Endometrial microvascular endothelial cells (primary cell): ENCODE data around the gene PDX1. TPM values are rescaled to one million over a fixed set of nuclear protein-coding genes. Genes with fewer than 3 reads are reported as not detected.

Experiments used
- in situ Hi-C: cut with HindIII; loops from 2 replicates; pipeline ENCODE4 v1.10.0; 2017; ENCODE audit warnings: low sequenced_read_pairs, low pct_unique_long_range_greater_than_20kb; ENCODE audit errors: inconsistent ontology term
- total RNA-seq: library from RNA; depleted of rRNA; stranded (reverse); fragments of >200 nt; gene quantifications from one replicate; pipeline ENCODE4 v1.2.3, GENCODE V29; 2015; ENCODE audit errors: inconsistent ontology term

PDX1 gene
- not detected for total RNA-seq

DNA sequence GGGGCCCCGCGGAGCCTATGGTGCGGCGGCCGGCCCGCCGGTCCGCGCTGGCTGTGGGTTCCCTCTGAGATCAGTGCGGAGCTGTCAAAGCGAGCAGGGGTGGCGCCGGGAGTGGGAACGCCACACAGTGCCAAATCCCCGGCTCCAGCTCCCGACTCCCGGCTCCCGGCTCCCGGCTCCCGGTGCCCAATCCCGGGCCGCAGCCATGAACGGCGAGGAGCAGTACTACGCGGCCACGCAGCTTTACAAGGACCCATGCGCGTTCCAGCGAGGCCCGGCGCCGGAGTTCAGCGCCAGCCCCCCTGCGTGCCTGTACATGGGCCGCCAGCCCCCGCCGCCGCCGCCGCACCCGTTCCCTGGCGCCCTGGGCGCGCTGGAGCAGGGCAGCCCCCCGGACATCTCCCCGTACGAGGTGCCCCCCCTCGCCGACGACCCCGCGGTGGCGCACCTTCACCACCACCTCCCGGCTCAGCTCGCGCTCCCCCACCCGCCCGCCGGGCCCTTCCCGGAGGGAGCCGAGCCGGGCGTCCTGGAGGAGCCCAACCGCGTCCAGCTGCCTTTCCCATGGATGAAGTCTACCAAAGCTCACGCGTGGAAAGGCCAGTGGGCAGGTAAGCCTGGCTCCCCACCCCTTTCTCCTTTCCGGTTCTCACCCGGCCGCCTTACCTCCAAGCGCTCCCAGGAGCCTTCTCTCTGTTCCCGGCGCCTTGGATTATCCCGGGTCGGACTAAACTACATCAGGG, at the start of gene PDX1:
Gene PDX1 (plus strand): TSS at position 67 of the 743 bp plus-strand sequence. CDS start 139 bp downstream, at position 206.
- in situ Hi-C loops: no loop called here

DNA sequence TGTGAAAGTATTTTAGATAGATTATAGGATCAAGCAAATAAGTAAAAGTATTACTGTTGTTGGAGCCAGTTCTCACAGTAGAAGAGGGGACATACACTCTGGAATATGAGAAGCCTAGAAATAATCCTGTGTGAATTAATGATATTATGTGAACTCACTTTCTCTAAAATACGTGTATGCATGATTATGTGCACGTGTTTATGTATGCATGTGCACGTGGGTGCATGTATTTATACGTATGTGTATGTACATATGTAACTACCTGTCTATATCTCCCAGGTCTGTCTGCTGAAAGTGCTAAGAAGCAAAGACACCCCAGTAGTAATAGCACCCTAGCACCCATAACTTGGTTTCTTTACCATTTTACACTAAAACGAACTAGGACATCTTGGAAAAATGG, 41.5 kb upstream of the PDX1 start:
- in situ Hi-C loops: no loop called here

DNA sequence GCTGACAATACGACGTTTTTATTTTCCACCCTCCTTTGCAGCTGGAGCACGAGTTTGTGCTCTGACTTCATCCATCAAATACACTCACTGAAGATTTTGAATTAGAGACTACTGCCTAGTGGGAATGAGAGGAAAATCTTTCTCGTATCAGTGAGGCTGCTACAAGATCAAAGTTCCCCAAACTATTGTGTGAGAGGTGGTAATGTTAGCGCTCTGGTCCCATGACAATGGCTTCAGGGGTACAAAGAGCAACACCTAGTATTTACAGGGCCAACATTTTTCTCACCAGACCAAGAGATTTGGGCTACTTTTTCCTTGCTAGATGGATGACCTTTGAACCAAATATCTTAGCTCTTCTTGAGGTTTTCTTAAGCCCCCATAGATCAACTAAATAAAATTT, 30.3 kb upstream of the PDX1 start:
- in situ Hi-C loops: no loop called here

DNA sequence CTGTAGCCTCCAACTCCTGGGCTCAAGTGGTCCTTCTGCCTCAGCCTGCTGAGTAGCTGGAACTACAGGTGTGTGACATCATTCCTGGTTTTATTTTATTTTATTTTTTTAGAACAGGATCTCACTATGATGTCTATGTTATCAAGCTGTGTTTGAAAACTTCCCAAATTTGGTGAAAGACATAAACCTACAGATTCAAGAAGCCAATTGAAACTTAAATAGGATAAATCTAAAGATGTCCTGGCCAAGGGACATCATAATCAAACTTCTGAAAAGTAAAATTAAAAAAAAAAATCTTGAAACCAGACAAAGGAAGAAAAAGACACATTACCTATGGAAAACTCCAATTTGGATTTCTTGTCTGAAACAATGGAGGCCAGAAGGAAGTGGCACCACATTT, 23.1 kb upstream of the PDX1 start:
- in situ Hi-C loops: no loop called here

DNA sequence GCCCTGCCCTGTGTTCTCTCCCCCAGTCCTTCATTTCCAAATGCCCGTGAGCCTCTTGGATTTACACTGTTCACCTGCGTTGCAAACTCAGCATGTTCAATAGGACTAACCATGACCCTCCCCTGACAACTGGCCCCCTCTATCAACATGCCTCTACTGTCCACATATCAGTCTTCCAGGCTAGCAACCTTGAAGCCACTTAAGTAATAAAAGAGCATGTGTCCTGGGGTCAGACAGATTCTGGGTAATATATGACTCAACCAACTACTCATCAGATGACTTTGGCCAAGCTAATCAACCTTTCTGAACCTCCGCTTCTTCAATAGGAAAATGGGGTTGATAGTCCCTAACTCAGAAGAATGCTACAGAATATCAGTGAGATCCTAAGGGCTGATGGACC, 15.1 kb upstream of the PDX1 start:
- in situ Hi-C loops: no loop called here

DNA sequence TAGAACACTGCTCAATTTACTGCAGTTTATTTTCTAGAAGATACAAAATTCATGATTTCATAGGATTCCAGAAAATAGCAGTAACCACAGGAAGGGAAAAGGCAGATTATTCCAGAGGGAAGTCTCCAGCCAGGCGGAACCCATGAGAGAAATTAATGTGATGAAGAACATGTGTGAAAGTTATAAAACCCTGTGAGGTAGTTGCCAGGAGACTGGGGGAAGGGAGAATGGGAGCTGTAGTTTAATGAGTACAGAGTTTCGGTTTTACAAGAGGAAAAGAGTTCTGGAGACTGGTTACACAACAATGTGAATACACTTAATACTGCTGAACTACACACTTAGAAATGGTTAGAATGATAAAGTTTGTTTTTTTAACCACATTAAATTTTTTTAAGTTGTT, 14.2 kb upstream of the PDX1 start:
- in situ Hi-C loops: no loop called here

DNA sequence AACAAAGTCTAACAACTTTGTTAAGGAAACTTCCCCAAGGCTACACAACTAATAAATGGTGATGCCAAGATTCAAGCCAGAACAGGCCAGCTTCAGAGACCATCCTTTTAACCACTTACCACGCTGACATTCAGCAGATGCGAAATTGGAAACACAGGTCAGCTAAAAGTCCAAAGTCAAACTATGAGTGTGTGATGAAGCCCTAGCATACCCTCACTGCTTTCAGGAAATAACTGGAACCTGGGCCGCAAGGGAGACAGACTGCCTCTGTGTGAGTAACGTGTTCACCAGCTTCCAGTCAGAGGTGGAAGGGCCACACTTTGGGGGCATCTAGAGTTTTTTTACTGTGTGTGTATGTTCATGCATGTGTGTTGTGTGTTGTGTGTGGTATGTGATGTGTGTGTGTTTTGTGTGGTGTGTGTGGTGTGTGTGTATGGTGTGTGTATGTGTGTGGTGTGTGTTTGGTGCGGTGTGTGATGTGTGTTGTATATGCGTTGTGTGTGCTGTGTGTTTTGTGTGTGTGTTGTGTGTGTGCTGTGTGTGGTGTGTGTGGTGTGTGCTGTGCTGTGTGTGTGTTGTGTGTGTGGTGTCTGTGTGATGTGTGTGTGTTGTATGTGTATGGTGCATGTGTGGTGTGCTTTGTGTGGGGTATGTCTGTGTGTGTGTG, 12.5 kb upstream of the PDX1 start:
- in situ Hi-C loops: no loop called here

DNA sequence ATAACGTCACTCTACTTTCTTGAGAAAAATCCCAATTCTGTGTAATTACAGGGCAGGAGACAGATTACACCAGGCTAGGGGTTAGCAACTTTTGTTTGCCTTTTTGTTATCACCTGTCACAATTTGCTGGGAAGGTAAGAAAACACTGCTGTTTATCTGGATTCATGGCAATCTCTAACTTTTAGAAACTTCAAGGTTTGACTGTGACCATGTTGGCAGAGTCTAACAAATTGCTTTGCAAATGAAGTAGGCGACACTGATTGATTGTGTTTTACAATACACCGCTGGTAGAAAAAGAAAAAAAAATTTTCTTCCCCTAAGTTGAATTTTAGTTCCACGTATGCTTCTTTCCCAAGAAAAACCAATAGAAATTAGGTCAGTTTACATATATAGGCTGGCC, 10.4 kb upstream of the PDX1 start:
- in situ Hi-C loops: no loop called here

DNA sequence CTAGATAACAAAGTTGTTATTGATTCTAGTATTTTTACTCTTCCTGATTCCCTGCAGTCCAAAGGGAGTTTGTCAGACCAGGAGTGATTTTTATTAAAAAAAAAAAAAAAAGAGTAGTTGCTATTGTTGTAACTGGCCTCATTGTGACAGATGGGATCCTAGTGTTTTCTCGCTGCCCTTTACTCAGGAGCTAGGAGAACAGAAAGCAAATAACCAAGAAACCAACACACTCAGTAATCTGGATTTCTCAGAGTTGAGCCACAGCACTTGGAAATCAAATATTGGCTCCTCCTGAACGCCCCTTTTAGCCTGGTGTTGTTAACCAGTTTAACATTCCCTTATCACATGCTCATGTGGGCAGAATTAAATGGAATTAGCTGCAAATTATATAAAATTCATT, 8.3 kb upstream of the PDX1 start:
- in situ Hi-C loops: no loop called here

DNA sequence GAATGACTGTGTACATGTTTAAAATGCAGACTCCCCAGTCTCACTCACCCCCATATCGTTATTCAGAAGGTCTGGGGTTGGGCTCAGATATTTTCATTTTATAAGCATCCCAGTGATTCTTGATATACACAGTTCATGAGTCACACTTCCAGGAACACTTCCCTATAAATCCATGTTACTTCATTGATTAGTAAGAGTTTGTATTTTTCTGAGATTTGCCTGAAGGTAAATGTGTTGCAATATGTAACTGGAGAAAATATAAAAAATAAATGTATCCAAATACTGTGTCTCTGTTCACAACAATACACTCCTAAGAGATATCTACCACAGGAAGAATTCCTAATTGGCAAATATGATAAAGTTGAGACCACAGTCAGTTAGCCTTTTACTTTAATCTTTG, 6.6 kb upstream of the PDX1 start:
- in situ Hi-C loops: no loop called here

DNA sequence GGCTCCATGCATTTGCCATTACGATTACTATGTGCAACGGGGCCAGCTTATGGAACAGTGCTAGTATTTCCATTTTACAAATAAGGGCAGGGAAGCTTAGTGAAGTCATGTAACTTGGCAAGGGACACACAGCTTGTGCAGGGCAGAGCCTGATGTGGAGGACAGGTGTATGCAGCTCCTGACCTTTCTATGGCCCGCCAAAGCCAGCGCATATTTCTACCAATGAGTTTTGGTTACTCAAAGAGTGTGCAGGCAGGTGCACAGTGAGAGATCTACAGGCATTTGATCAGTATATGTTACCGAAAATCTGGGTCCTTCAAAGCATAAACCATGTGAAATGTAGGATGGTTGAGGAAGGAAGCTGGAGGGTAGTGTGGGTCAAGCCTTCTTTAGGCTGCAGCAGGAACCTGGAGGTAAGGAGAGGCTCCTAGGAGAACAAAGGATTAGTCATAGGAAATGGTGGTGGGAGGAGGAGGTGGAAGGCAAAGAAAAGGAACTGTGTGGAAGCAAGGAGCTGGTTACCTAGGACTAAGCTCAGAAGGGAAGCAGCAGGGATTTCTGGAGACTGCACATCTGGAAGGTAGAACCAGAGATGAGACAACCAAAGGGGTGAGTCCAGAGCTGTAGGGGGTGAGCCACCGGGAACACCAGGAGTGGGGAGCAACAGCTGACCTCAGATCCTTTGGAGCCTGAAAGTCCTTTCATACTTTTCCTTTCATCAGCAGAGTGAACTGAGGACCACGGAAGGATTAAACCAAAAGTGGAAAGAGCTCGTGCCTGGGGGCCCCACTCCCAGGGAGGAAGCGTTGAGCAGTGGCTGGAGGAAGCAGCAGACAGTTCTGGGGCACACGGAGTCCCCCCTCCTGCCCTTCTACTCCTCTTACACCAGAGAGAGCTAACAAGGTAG, 4.2 kb upstream of the PDX1 start:
- in situ Hi-C loops: no loop called here

DNA sequence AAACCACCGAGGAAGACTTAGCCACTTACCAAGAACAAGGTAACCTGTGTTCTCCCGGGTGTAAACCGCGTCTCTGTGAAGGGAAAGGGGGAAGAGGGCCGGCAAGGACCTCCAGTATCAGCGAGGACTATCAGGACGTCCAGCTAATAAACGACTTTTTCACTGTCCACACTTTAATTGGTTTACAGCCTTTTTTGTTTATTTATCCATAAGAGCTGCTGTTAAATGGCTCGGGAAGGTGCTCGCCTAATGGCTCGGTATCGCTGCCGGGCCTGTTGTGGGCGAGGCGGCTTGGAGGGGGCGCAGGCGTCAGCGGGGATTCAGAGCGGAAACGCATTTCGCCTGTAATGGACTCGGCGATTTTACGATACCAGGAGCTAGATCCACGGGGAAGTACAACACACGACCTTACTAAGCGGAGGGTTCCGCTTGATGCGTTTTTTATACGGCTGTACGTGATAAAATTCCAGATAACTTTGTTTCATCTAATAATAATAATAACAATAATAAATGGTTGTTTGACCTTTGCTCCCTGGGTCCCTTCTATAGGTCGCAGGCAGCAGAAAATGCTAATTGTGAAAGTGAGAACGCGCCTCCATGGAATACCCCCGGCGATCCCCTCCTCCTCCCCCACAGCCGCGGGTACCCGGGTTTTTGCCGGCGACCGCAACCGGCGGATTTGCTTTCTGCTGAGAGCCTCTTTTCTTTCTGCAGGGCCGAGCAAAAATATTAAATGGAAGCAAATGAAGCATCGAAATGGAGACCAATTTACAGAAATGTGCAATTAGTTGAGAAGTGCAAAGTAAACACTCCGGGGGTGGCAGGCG, 2.5 kb upstream of the PDX1 start:
- in situ Hi-C loops: no loop called here

DNA sequence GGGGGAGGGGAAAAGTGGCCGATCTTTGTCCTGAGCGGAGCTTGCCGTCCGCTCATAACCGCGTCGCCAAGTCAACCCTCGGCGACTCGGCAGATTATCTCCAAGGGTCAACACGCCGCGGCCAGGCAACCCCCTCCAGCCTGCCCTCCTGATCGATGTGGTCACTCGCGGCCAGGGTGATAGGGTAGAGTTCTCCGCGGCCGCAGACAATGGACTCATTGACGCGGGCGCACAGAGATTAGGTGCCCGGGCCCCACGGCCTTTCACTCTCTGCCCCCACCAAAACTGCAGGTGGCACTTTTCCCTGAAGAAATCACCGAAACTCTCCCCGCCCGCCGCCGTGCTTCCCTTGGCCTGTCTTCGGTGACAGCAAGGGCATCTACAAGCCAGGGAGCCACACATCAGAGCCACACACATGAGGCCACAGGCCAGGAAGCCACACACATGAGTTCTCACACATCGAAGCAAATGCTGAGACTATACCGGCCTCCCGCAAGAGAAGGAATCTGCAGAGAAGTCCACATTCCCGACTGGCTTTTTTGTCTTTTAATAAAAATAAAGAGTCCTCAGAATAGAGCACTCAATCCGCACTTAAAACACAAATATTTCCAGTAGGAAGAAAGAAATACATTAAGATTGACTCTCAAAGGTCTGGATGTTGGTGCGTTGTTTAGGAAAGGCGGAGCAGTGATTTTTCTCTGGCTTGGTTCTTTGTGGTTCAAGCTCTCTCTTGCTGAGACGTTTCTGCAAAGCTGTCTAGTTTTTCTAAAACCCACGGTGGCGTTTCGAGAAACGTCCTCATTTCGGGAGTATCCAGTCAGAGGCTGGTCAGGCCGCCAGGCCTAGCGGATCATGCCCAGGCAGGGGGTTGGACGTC, 1.5 kb upstream of the PDX1 start:
- in situ Hi-C loops: no loop called here

DNA sequence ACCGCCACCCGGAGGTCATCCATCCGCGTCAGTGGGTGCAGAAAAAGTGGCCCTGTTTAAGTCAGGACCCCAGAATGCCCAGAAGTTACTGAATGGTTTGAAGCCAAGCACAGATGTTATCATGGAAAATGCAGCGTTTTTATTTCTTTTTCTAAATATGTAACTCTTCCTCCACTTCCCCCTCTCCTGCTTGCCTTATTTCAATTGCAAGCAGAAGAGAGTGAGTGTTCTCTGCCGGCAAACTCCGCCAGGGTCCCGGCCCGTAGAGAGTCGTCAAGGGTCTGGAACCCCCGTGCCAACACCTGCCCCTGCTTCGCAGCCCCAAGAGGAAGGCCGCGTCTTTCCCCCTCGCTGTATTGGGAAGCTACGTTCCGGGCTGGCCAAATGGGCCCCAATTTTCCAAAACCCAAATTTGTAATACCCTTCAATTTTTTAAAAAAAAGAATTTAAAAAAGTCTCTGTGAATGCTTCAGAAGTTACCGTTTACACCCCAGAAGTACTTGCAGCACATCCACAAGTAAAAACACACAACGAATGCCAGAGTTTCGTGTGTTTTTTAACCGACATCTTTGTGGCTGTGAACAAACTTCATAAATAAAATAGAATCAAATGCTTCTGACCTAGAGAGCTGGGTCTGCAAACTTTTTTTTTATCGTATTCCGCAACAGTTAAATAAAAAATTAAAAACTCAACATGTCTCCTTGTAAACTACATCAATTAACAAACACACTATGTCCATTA, 712 bp upstream of the PDX1 start:
- in situ Hi-C loops: no loop called here

DNA sequence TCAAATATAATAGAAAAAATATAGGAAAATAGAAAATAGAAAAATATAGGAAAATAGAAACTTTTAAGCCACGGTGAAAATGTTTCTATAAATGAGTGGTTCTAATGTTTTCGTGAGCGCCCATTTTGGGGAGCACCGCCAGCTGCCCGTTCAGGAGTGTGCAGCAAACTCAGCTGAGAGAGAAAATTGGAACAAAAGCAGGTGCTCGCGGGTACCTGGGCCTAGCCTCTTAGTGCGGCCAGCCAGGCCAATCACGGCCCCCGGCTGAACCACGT, 204 bp upstream of the PDX1 start:
- in situ Hi-C loops: no loop called here

DNA sequence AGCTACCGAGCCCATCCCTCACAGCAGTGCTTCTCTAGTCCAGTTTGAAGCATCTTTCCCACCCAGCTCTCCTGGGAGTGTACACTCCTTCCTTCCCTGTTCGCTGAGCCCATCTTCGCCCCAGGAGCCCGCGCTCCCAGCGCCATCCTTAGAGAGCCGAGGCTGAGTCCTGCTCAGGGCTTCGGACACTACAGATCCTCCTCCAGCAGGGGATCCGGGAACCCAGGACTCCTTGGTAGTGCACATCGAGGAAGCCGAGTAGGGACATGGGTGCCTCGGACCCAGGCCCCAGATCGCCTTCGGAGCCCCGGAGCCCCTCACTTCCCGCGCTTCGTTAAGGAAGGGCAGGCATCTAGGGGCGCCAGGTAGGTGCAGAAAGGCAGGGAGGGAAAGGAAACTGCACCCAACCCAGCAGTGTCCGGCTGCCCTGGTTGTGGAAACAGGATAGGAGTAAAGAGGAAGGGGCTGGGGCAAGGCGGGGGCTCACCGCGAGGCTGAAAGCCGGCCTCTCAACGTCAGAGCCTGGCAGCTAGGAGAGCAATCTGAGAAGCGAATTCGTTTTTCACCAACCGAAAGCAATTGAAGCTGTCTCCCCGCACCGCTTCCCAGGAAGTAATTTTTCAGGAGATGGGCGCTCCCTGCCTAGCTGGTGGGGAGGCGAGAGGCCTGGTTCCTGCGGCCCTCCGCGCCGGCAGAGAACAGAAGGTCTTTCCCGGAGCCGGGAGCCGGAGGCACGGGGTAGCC, 1.0 kb downstream of the PDX1 start:
- in situ Hi-C loops: no loop called here

DNA sequence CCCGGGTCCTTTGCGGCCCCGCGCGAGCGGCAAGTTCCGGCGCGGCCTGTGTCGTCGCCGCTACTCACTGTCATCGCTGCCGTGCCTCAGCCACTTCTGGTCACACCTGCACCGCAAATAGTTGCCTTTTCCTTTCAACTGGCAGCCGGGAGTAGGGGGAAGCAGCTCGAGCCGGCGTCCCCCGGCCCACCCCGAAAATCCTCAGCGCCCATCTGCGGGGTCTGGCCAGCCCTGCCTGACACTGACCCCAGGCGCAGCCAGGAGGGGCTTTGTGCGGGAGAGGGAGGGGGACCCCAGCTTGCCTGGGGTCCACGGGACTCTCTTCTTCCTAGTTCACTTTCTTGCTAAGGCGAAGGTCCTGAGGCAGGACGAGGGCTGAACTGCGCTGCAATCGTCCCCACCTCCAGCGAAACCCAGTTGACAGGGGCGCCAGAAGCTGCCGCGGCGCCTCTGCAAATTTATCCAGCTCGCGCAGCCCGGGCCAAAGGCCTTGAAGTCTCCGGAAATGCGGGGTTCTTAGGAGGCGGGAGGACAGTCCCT, 1.7 kb downstream of the PDX1 start:
- in situ Hi-C loops: no loop called here
